ENCODE results near the gene DNTT.
A peak's percentile ranks its signal among the peaks of the same experiment; 100 is the strongest.

DNTT gene

GRCh38 chr10:96370584-96371157 is 66.4 kb downstream of the DNTT start:
- DNase-seq (ENCODE audit: low read depth), result peak; percentile 58
- TF ChIP-seq CTCF (IDR thresholded peaks at IDR 0.05; ENCODE audit: insufficient read depth, low read depth, low read length, missing control alignments), result peak; percentile 84
- H3K4me3 ChIP-seq (ENCODE audit: low read depth, low read length), result no peak overlapping the region

- no peak for TF ChIP-seq CTCF (IDR thresholded peaks at IDR 0.05; ENCODE audit: insufficient read depth, low read depth, low read length, missing control alignments)
- H3K4me3 ChIP-seq (ENCODE audit: low read depth, low read length), result no peak overlapping the region
- no peak for DNase-seq (ENCODE audit: low read depth)
Observed at GRCh38 chr10:96371356-96371755, 67.1 kb downstream of the DNTT start.

GRCh38 chr10:96374004-96374403 is 69.8 kb downstream of the DNTT start:
- no peak overlapping the region for H3K4me3 ChIP-seq (ENCODE audit: low read depth, low read length)
- no peak for DNase-seq (ENCODE audit: low read depth)
- TF ChIP-seq CTCF (IDR thresholded peaks at IDR 0.05; ENCODE audit: insufficient read depth, low read depth, low read length, missing control alignments), result no peak

GRCh38 chr10:96374639-96374984 is 70.4 kb downstream of the DNTT start:
- DNase-seq (ENCODE audit: low read depth), result no peak
- H3K4me3 ChIP-seq (ENCODE audit: low read depth, low read length), result peak overlapping the region; percentile 55
- no peak for TF ChIP-seq CTCF (IDR thresholded peaks at IDR 0.05; ENCODE audit: insufficient read depth, low read depth, low read length, missing control alignments)

GRCh38 chr10:96374985-96375830 is 71.0 kb downstream of the DNTT start:
- peak; percentile 98 for TF ChIP-seq CTCF (IDR thresholded peaks at IDR 0.05; ENCODE audit: insufficient read depth, low read depth, low read length, missing control alignments)
- DNase-seq (ENCODE audit: low read depth), result peak; percentile 85
- peak overlapping the region; percentile 55 for H3K4me3 ChIP-seq (ENCODE audit: low read depth, low read length)

- DNase-seq (ENCODE audit: low read depth), result peak; percentile 58
- TF ChIP-seq CTCF (IDR thresholded peaks at IDR 0.05; ENCODE audit: insufficient read depth, low read depth, low read length, missing control alignments), result no peak
- no peak overlapping the region for H3K4me3 ChIP-seq (ENCODE audit: low read depth, low read length)
Observed at GRCh38 chr10:96376483-96376882, 72.2 kb downstream of the DNTT start.

Data from GM12865 (cell line).